GM18499 (cell line): Measurements from ENCODE around the gene RAB11FIP5.
"Not testable (repeated sequence)": the region's sequence is repeated elsewhere in the genome, so short reads cannot be mapped to it uniquely, and the experiment has no call there.

Experiments used
- ATAC-seq: cut with Tn5 transposase; IDR thresholded peaks from one replicate; pipeline ENCODE4 v1.9.1; 2021; ENCODE audit warnings: moderate number of reproducible peaks; ENCODE audit not compliant: insufficient read depth, unreplicated experiment

Gene RAB11FIP5

GRCh38 chr2:73110168-73111072 lies 2.3 kb downstream of the RAB11FIP5 start:
- no peak for ATAC-seq

- ATAC-seq, result no peak
Measured at GRCh38 chr2:73109431-73110167, 3.1 kb downstream of the RAB11FIP5 start.

GRCh38 chr2:73107211-73107926 lies 5.4 kb downstream of the RAB11FIP5 start:
- ATAC-seq, result no peak

GRCh38 chr2:73106791-73107190 lies 6.0 kb downstream of the RAB11FIP5 start:
- ATAC-seq, result no peak

- no peak for ATAC-seq
Measured at GRCh38 chr2:73105511-73105971, 7.2 kb downstream of the RAB11FIP5 start.

- ATAC-seq, result no peak
Measured at GRCh38 chr2:73104933-73105332, 7.8 kb downstream of the RAB11FIP5 start.

- ATAC-seq, result no peak
Measured at GRCh38 chr2:73103018-73103542, 9.7 kb downstream of the RAB11FIP5 start.

- ATAC-seq, result no peak
Measured at GRCh38 chr2:73101626-73102256, 11.0 kb downstream of the RAB11FIP5 start.

- ATAC-seq, result no peak
Measured at GRCh38 chr2:73100956-73101355, 11.8 kb downstream of the RAB11FIP5 start.

GRCh38 chr2:73099486-73099885 lies 13.3 kb downstream of the RAB11FIP5 start:
- no peak for ATAC-seq

GRCh38 chr2:73095910-73096309 lies 16.8 kb downstream of the RAB11FIP5 start:
- ATAC-seq, result no peak

- not testable (repeated sequence) for ATAC-seq
Measured at GRCh38 chr2:73093601-73094218, 19.0 kb downstream of the RAB11FIP5 start.

- ATAC-seq, result no peak
Measured at GRCh38 chr2:73092146-73092783, 20.5 kb downstream of the RAB11FIP5 start.

GRCh38 chr2:73091696-73092095 lies 21.1 kb downstream of the RAB11FIP5 start:
- ATAC-seq, result no peak

GRCh38 chr2:73091164-73091563 lies 21.6 kb downstream of the RAB11FIP5 start:
- ATAC-seq, result no peak

- ATAC-seq, result no peak
Measured at GRCh38 chr2:73089270-73090030, 23.3 kb downstream of the RAB11FIP5 start.

- ATAC-seq, result no peak
Measured at GRCh38 chr2:73088703-73089102, 24.0 kb downstream of the RAB11FIP5 start.

- no peak for ATAC-seq
Measured at GRCh38 chr2:73088211-73088610, 24.5 kb downstream of the RAB11FIP5 start.
